K562 (cell line): ENCODE data around the gene FAM219A. TPM values are rescaled to one million over a fixed set of nuclear protein-coding genes. Genes with fewer than 3 reads are reported as not detected.
A peak's percentile ranks its signal among the peaks of the same experiment; 100 is the strongest.

ENCODE experiments used
- ATAC-seq: fragments of 200-7000 bp; cut with Tn5 transposase; 3 replicates; pipeline ENCODE4 v1.9.1; 2020; ENCODE audit warnings: moderate library complexity
- BruUV-seq: library from RNA; stranded (reverse); fragments of 400-500 nt; replicated peaks from 2 replicates; lab custom pipeline; 2021; lab: Mats Ljungman, UMichigan
- CTCF ChIA-PET: fragments of 300-600 bp; formaldehyde crosslinking; extraction: SDS; loops from one replicate; lab custom pipeline; 2021; ENCODE audit warnings: low intra/inter-chr PET ratio; lab: Yijun Ruan, JAX
- POLR2A ChIA-PET: fragments of 300-600, 350-650 bp; sonication (Branson Sonifier 250); formaldehyde crosslinking; extraction: SDS; loops from one replicate; lab custom pipeline; 2021; ENCODE audit warnings: antibody characterized with exemption, inconsistent platforms; lab: Yijun Ruan, JAX
- DNase-seq, 4 experiments: peaks; one replicate each; pipeline versions ENCODE4 v3.0.0 to v3.0.0-alpha.2; 2011 to 2018; ENCODE audit warnings: low spot score in 3 of 4, mixed read lengths in 3 of 4; ENCODE audit errors: extremely low read depth in 1 of 4
- FAIRE-seq: peaks from 2 replicates; lab custom pipeline; 2011; peaks lifted over from hg19 to GRCh38; lab: Jason Lieb, UNC
- H2AFZ ChIP-seq: 2 replicates; pipeline ENCODE4 v1.6.0; 2011; ENCODE audit warnings: low read depth, low read length, control low read depth, inconsistent platforms
- H3K27ac ChIP-seq: fragments of 200-600 bp; 3 replicates; pipeline ENCODE4 v1.8.0; 2011; ENCODE audit warnings: low read depth, mild to moderate bottlenecking, control low read depth, inconsistent platforms, low read length, moderate library complexity, mixed read lengths; ENCODE audit errors: extremely low read depth
- H3K27me3 ChIP-seq, 2 experiments: fragments of 300-600 bp in 1 of 2; 2 replicates in 1 of 2; 3 replicates in 1 of 2; pipeline versions ENCODE4 v1.6.0 to v1.8.0; 2011; ENCODE audit warnings: inconsistent platforms in 2 of 2, low read length in 2 of 2, mild to moderate bottlenecking in 1 of 2, mixed read lengths in 1 of 2, moderate library complexity in 1 of 2; ENCODE audit not compliant: control insufficient read depth in 2 of 2, insufficient read depth in 2 of 2
- H3K36me3 ChIP-seq: fragments of 300-600 bp; 3 replicates; pipeline ENCODE4 v1.8.0; 2011; ENCODE audit warnings: mild to moderate bottlenecking, low read length, inconsistent platforms; ENCODE audit not compliant: control insufficient read depth, insufficient read depth
- H3K4me1 ChIP-seq, 2 experiments: fragments of 200-600 bp in 1 of 2; replicated peaks in 1 of 2; 2 replicates in 1 of 2; 3 replicates in 1 of 2; pipeline versions ENCODE4 v1.5.1 to v1.8.0; 2011; ENCODE audit warnings: inconsistent platforms in 2 of 2, low read length in 2 of 2, mild to moderate bottlenecking in 1 of 2, mixed read lengths in 1 of 2, moderate library complexity in 1 of 2; ENCODE audit not compliant: control insufficient read depth in 2 of 2, insufficient read depth in 2 of 2
- H3K4me2 ChIP-seq: 2 replicates; pipeline ENCODE4 v1.6.1; 2011; ENCODE audit warnings: low read length, control low read depth, inconsistent platforms, mixed read lengths; ENCODE audit not compliant: insufficient read depth
- H3K4me3 ChIP-seq: fragments of 200-600 bp; sonication (generic), shearing (Covaris generic); 2 replicates; pipeline ENCODE4 v1.5.1; 2016; ENCODE audit warnings: control low read depth, inconsistent platforms
- H3K79me2 ChIP-seq: fragments of 200-600 bp; 3 replicates; pipeline ENCODE4 v1.8.0; 2011; ENCODE audit warnings: low read length, inconsistent platforms; ENCODE audit not compliant: control insufficient read depth, insufficient read depth
- H3K9ac ChIP-seq, 2 experiments: 2 replicates each; pipeline versions ENCODE4 v1.6.0 to v1.6.1; 2011; ENCODE audit warnings: low read depth in 2 of 2, low read length in 2 of 2, control low read depth in 1 of 2, inconsistent platforms in 1 of 2, mild to moderate bottlenecking in 1 of 2, mixed read lengths in 1 of 2; ENCODE audit not compliant: insufficient read depth in 1 of 2
- H3K9me1 ChIP-seq: one replicate; pipeline ENCODE4 v1.6.0; 2011; ENCODE audit warnings: inconsistent platforms, mild to moderate bottlenecking, low read length, moderate library complexity; ENCODE audit not compliant: control insufficient read depth, insufficient read depth
- H3K9me3 ChIP-seq: replicated peaks from 2 replicates; pipeline ENCODE4 v1.5.1; 2011; ENCODE audit warnings: low read depth, low read length, inconsistent platforms; ENCODE audit not compliant: control insufficient read depth, insufficient read depth
- H4K20me1 ChIP-seq: replicated peaks from 2 replicates; pipeline ENCODE4 v1.6.1; 2011; ENCODE audit warnings: low read length, inconsistent platforms, mixed read lengths; ENCODE audit not compliant: control insufficient read depth, insufficient read depth
- ATF3 ChIP-seq, 2 experiments: fragments of 450-650 bp in 1 of 2; sonication (generic) in 1 of 2; formaldehyde crosslinking in 1 of 2; IDR thresholded peaks in 1 of 2; conservative IDR thresholded peaks in 1 of 2; 2 replicates each; pipeline versions ENCODE4 v1.6.1 to v1.8.1; 2016 to 2023; ENCODE audit warnings: mild to moderate bottlenecking in 2 of 2, moderate library complexity in 2 of 2, inconsistent platforms in 1 of 2, missing genetic modification reagents in 1 of 2
- C11orf30 ChIP-seq: fragments of 450-650 bp; IDR thresholded peaks from 2 replicates; pipeline ENCODE4 v1.6.1; 2016; ENCODE audit warnings: low read depth, mild to moderate bottlenecking
- CBFA2T3 ChIP-seq: fragments of 450-650 bp; IDR thresholded peaks from 2 replicates; pipeline ENCODE4 v1.6.1; 2017
- COPS2 ChIP-seq: fragments of 450-650 bp; conservative IDR thresholded peaks from 2 replicates; pipeline ENCODE4 v1.6.1; 2016; ENCODE audit warnings: mild to moderate bottlenecking, moderate library complexity
- CSDE1 ChIP-seq, 2 experiments: fragments of 450-650 bp; IDR thresholded peaks; 2 replicates each; pipeline ENCODE4 v1.6.1; 2016; ENCODE audit warnings: mild to moderate bottlenecking in 1 of 2
- DEAF1 ChIP-seq: fragments of 450-650 bp; formaldehyde crosslinking; IDR thresholded peaks from 2 replicates; pipeline ENCODE4 v1.4.0; 2020; ENCODE audit warnings: mild to moderate bottlenecking, moderate library complexity
- GATA2 ChIP-seq: sonication (generic); formaldehyde crosslinking; IDR thresholded peaks from 2 replicates; pipeline ENCODE4 v1.4.0; 2020; ENCODE audit warnings: mild to moderate bottlenecking, missing genetic modification reagents
- HOMEZ ChIP-seq: fragments of 250-450 bp; sonication (Bioruptor Pico); IDR thresholded peaks from 2 replicates; pipeline ENCODE4 v1.4.0; 2020; ENCODE audit warnings: mild to moderate bottlenecking, moderate library complexity
- JUN ChIP-seq, 2 experiments: sonication (generic) in 1 of 2; formaldehyde crosslinking in 1 of 2; IDR thresholded peaks; 2 replicates each; pipeline versions ENCODE4 v1.6.1 to v1.8.0; 2012 to 2022; ENCODE audit warnings: borderline replicate concordance in 2 of 2, mild to moderate bottlenecking in 2 of 2, improper control_type of control experiment in 1 of 2, low read depth in 1 of 2, low read length in 1 of 2, missing genetic modification reagents in 1 of 2
- KLF6 ChIP-seq: fragments of 250-450 bp; sonication (Bioruptor Pico); IDR thresholded peaks from 2 replicates; pipeline ENCODE4 v1.4.0; 2020; ENCODE audit warnings: mild to moderate bottlenecking, moderate library complexity, borderline replicate concordance
- MAFK ChIP-seq: IDR thresholded peaks from 2 replicates; pipeline ENCODE4 v1.6.1; 2011; ENCODE audit warnings: low read length, improper control_type of control experiment
- PRDM10 ChIP-seq: fragments of 450-650 bp; IDR thresholded peaks from 2 replicates; pipeline ENCODE4 v1.6.1; 2018; ENCODE audit not compliant: partially characterized antibody
- SIN3A ChIP-seq, 2 experiments: fragments of 150-350 bp in 1 of 2; IDR thresholded peaks; 2 replicates each; pipeline ENCODE4 v1.6.1; 2011 to 2016; ENCODE audit warnings: borderline replicate concordance in 2 of 2, low read depth in 2 of 2, low read length in 2 of 2, mild to moderate bottlenecking in 2 of 2, moderate library complexity in 2 of 2; ENCODE audit not compliant: control insufficient read depth in 1 of 2
- WGBS: fragments of 100-300 bp; shearing (Covaris generic); methylation state at CpG from one replicate; pipeline ENCODE4 v1.1.6; 2016; ENCODE audit warnings: low coverage, mixed read lengths; ENCODE audit not compliant: insufficient coverage; ENCODE audit errors: missing lambda C conversion rate; 5-methylcytosine and 5-hydroxymethylcytosine counted together
- in situ Hi-C: fragments of 300-500 bp; cut with MboI; formaldehyde crosslinking; loops from 4 replicates; pipeline ENCODE4 v1.15.0; 2018; ENCODE audit warnings: inconsistent platforms, mixed read lengths
- intact Hi-C: fragments of 100-400 bp; cut with micrococcal nuclease; formaldehyde crosslinking; loops from 2 replicates; pipeline ENCODE4 v1.14.2; 2022
- polyA plus RNA-seq, 8 experiments: library from polyadenylated mRNA; depleted of rRNA in 4 of 8; stranded (reverse) in 5 of 8; unstranded in 3 of 8; fragments of >200 nt; fragmentation: Nextera tagmentation in 2 of 8; fragmentation: Illumina TruSeq in 1 of 8; extraction: Ambion mirVana in 2 of 8; extraction: Trizol in 1 of 8; gene quantifications; 2 replicates each; pipeline versions ENCODE4 v1.2.1 to v1.2.3, GENCODE V29; 2011 to 2014; ENCODE audit warnings: inconsistent platforms in 1 of 8, missing spikeins in 1 of 8
- total RNA-seq, 7 experiments: library from RNA; depleted of rRNA in 6 of 7; stranded (reverse); fragments of >200 nt in 6 of 7; fragmentation: Illumina TruSeq in 2 of 7; extraction: Trizol in 2 of 7; gene quantifications; 2 replicates each; pipeline versions ENCODE4 v1.2.1 to v1.2.3, GENCODE V29; 2011 to 2021; ENCODE audit warnings: low replicate concordance in 1 of 7

Gene FAM219A
- total and polyA plus RNA-seq, 9 of the 15 experiments (the other 6 are each of a cell fraction or from before 2014, with no cell fraction given): 0.63 to 8.6 (median 2.9) TPM

GRCh38 chr9:34451545-34451944 lies 6.8 kb downstream of the FAM219A start:
- no TSS peak for BruUV-seq
- H3K4me2 ChIP-seq: no peak overlapping the region; the same call in 1 of the 2 replicates
- in situ Hi-C loops (no loop called here), intact Hi-C loops (no loop called here)
- CTCF ChIA-PET: no interaction called here
- H3K9me3 ChIP-seq: no peaks in the 10 kb centered on the region
- H3K4me3 ChIP-seq: no peak overlapping the region
- H3K36me3 ChIP-seq: no peaks in the 10 kb centered on the region
- POLR2A ChIA-PET: interaction anchor here (0.7 to 1.5 kb wide), 2 partner anchors 12 to 46 kb away, joined by 3 to 4 read pairs; no protein-coding TSS in a partner anchor
- peak; percentile 82 for FAIRE-seq
- peaks cover 7 to 13% of the 10 kb centered on the region in 2 experiments; a peak in 3 of 5 replicates for H3K4me1 ChIP-seq
- 0% methylated on average over 3 of the region's 3 CpGs for WGBS
- no peaks in the 10 kb centered on the region for H3K9me1 ChIP-seq
- ATAC-seq: peak; percentile 85
- no peaks in the 10 kb centered on the region for H3K27me3 ChIP-seq
- H2AFZ ChIP-seq: no peak overlapping the region
- peak; percentile 39 to 60 (median 48) for DNase-seq
- H3K79me2 ChIP-seq: no peaks in the 10 kb centered on the region
- no peak overlapping the region for H3K27ac ChIP-seq
- H3K9ac ChIP-seq: peak overlapping the region in 1 of 2 experiments; percentile 75; a peak in 1 of 4 replicates
- peaks cover 9% of the 10 kb centered on the region; the same call in 1 of the 2 replicates for H4K20me1 ChIP-seq
- peak; percentile 46; the same call in 1 of the 2 replicates for TF ChIP-seq JUN (IDR thresholded peaks at IDR 0.05; ENCODE audit: borderline replicate concordance, low read depth, low read length)
- no peak for TF ChIP-seq JUN (CRISPR knock-in tag; IDR thresholded peaks at IDR 0.05; ENCODE audit: borderline replicate concordance)
- no peak for TF ChIP-seq COPS2
- peak; percentile 16; the same call in 1 of the 2 replicates for TF ChIP-seq C11orf30
- no peak for TF ChIP-seq KLF6 (CRISPR knock-in tag)
- TF ChIP-seq CBFA2T3: peak; percentile 4; the same call in 1 of the 2 replicates
- TF ChIP-seq GATA2 (CRISPR knock-in tag): no peak
- no peak for TF ChIP-seq DEAF1 (CRISPR knock-in tag)
- no peak for TF ChIP-seq CSDE1 (IDR thresholded peaks at IDR 0.05)
- TF ChIP-seq PRDM10: no peak
- TF ChIP-seq ATF3 (IDR thresholded peaks at IDR 0.05): peak; percentile 52; the same call in 1 of the 2 replicates
- no peak for TF ChIP-seq ATF3 (CRISPR knock-in tag; conservative IDR thresholded peaks at IDR 0.05)
- no peak for TF ChIP-seq SIN3A (IDR thresholded peaks at IDR 0.05; ENCODE audit: borderline replicate concordance in 2 of 2, control insufficient read depth in 1 of 2, low read depth in 2 of 2, low read length in 2 of 2)
- 0 out of 2 replicates have a peak, but pooled peaks have one; percentile 7 for TF ChIP-seq MAFK
- no peak for TF ChIP-seq HOMEZ (CRISPR knock-in tag)
